PC-9 (cell line): ENCODE data around the gene TEDC2. TPM values are rescaled to one million over a fixed set of nuclear protein-coding genes. Genes with fewer than 3 reads are reported as not detected.
"Not testable (repeated sequence)": the region's sequence is repeated elsewhere in the genome, so short reads cannot be mapped to it uniquely, and the experiment has no call there.

Experiments
- BruUV-seq: library from RNA; stranded (reverse); fragments of 400-500 nt; replicated peaks from 2 replicates; lab custom pipeline; 2021; lab: Mats Ljungman, UMichigan
- CTCF ChIA-PET: fragments of 300-600 bp; sonication (Branson Sonifier 250); formaldehyde crosslinking; loops from one replicate; lab custom pipeline; 2022; ENCODE audit warnings: antibody characterized with exemption; lab: Charles Lee
- POLR2A ChIA-PET: fragments of 300-600 bp; sonication (Branson Sonifier 250); formaldehyde crosslinking; loops from one replicate; lab custom pipeline; 2022; ENCODE audit warnings: antibody characterized with exemption; ENCODE audit not compliant: unreplicated experiment; lab: Charles Lee
- DNase-seq, 2 experiments: peaks; one replicate each; pipeline versions ENCODE4 v3.0.0 to v3.0.0-alpha.2; 2015 to 2022; ENCODE audit warnings: mixed read lengths in 1 of 2
- H2AFZ ChIP-seq: fragments of 200-600 bp; sonication (generic); 2 replicates; pipeline ENCODE4 v1.8.1; 2017; ENCODE audit warnings: antibody characterized with exemption
- H3F3A ChIP-seq: fragments of 200-600 bp; sonication (generic); 2 replicates; pipeline ENCODE4 v1.8.1; 2017; ENCODE audit warnings: antibody characterized with exemption, mild to moderate bottlenecking, low read depth; ENCODE audit not compliant: insufficient read depth
- H3K27ac ChIP-seq: fragments of 200-600 bp; sonication (generic); 2 replicates; pipeline ENCODE4 v1.6.1; 2016; ENCODE audit warnings: mixed run types
- H3K27me3 ChIP-seq: fragments of 200-600 bp; sonication (generic); 2 replicates; pipeline ENCODE4 v1.6.1; 2016; ENCODE audit warnings: low read depth, mixed run types; ENCODE audit not compliant: insufficient read depth
- H3K36me3 ChIP-seq: fragments of 200-600 bp; sonication (generic); 2 replicates; pipeline ENCODE4 v1.6.1; 2016; ENCODE audit warnings: low read depth, mixed run types
- H3K4me1 ChIP-seq: fragments of 200-600 bp; sonication (generic); replicated peaks from 2 replicates; pipeline ENCODE4 v1.6.1; 2016; ENCODE audit warnings: mixed run types; ENCODE audit not compliant: insufficient read depth
- H3K4me2 ChIP-seq: fragments of 200-600 bp; sonication (generic); 2 replicates; pipeline ENCODE4 v1.6.1; 2017; ENCODE audit warnings: mixed run types
- H3K4me3 ChIP-seq: fragments of 200-600 bp; sonication (generic); 2 replicates; pipeline ENCODE4 v1.6.1; 2016; ENCODE audit warnings: mixed run types
- H3K79me2 ChIP-seq: fragments of 200-600 bp; sonication (generic); 2 replicates; pipeline ENCODE4 v1.6.1; 2017; ENCODE audit warnings: low read depth, mixed run types
- H3K9me2 ChIP-seq: fragments of 200-600 bp; sonication (generic); 2 replicates; pipeline ENCODE4 v1.8.1; 2017; ENCODE audit warnings: mild to moderate bottlenecking; ENCODE audit not compliant: insufficient read depth
- H3K9me3 ChIP-seq: fragments of 200-600 bp; sonication (generic); 2 replicates; pipeline ENCODE4 v1.8.1; 2016; ENCODE audit warnings: low read depth; ENCODE audit not compliant: insufficient read depth
- H4K20me1 ChIP-seq: fragments of 200-600 bp; sonication (generic); 2 replicates; pipeline ENCODE4 v1.8.1; 2017; ENCODE audit not compliant: insufficient read depth
- CTCF ChIP-seq: fragments of 200-600 bp; sonication (generic); conservative IDR thresholded peaks from 2 replicates; pipeline ENCODE4 v1.6.1; 2017; ENCODE audit warnings: mixed run types, antibody characterized with exemption, mild to moderate bottlenecking, moderate library complexity
- EZH2 ChIP-seq: fragments of 200-600 bp; sonication (generic); IDR thresholded peaks from 2 replicates; pipeline ENCODE4 v1.8.0; 2017; ENCODE audit warnings: antibody characterized with exemption, low read depth
- intact Hi-C: fragments of 100-400 bp; cut with micrococcal nuclease; formaldehyde crosslinking; loops from one replicate; pipeline ENCODE4 v1.10.0; 2022; ENCODE audit not compliant: unreplicated experiment
- total RNA-seq: library from RNA; stranded (reverse); gene quantifications from 2 replicates; pipeline ENCODE4 v1.2.3, GENCODE V29; 2021

Gene TEDC2
- total RNA-seq, 1 experiment from 2014 or later: 26.3 TPM

GRCh38 chr16:2439598-2439997 lies 20.3 kb upstream of the TEDC2 start:
- peaks cover 23% of the 10 kb centered on the region for H3K36me3 ChIP-seq

GRCh38 chr16:2441143-2441804 lies 18.6 kb upstream of the TEDC2 start:
- H3K9me2 ChIP-seq, H3K27me3 ChIP-seq, H3K9me3 ChIP-seq, H3K27ac ChIP-seq, CTCF ChIA-PET, H3K4me1 ChIP-seq, DNase-seq, intact Hi-C loops, POLR2A ChIA-PET, H3K4me3 ChIP-seq, H2AFZ ChIP-seq, H3K79me2 ChIP-seq, H3K4me2 ChIP-seq, H4K20me1 ChIP-seq: not testable (repeated sequence)
- Histone ChIP-seq H3F3A (peaks cover 13% of the 10 kb centered on the region), H3K36me3 (peaks cover 21% of the 10 kb centered on the region)
- BruUV-seq: TSS peak; percentile 7

More at GRCh38 chr16:2439598-2439997, 20.3 kb upstream of the TEDC2 start:
- TF ChIP-seq EZH2 (no peak), CTCF (no peak)
- H3K4me3 ChIP-seq: no peak overlapping the region
- BruUV-seq: no TSS peak
- no peaks in the 10 kb centered on the region for H3K4me1 ChIP-seq
- no peak overlapping the region for H3K4me2 ChIP-seq
- H3F3A ChIP-seq: peaks cover 2% of the 10 kb centered on the region; the same call in 1 of the 2 replicates
- no peaks in the 10 kb centered on the region for H3K9me3 ChIP-seq
- intact Hi-C loops: no loop called here
- CTCF ChIA-PET: no interaction called here
- no peak overlapping the region for H3K27ac ChIP-seq
- H3K9me2 ChIP-seq: no peaks in the 10 kb centered on the region
- POLR2A ChIA-PET: no interaction called here
- no peak overlapping the region for H2AFZ ChIP-seq
- no peak for DNase-seq
- H3K79me2 ChIP-seq: no peaks in the 10 kb centered on the region
- H4K20me1 ChIP-seq: no peaks in the 10 kb centered on the region
- H3K27me3 ChIP-seq: no peaks in the 10 kb centered on the region

GRCh38 chr16:2443555-2443954 lies 16.4 kb upstream of the TEDC2 start:
- Histone ChIP-seq H3K79me2 (peaks cover 1% of the 10 kb centered on the region; the same call in 1 of the 2 replicates), H3K9me2 (no peaks in the 10 kb centered on the region), H4K20me1 (peaks cover 5% of the 10 kb centered on the region; the same call in 1 of the 2 replicates), H3K36me3 (peaks cover 23% of the 10 kb centered on the region), H3K4me2 (no peak overlapping the region), H3F3A (peaks cover 36% of the 10 kb centered on the region), H3K9me3 (no peaks in the 10 kb centered on the region), H3K4me3 (no peak overlapping the region), H3K27ac (no peak overlapping the region), H3K4me1 (peaks cover 29% of the 10 kb centered on the region), H2AFZ (no peak overlapping the region), H3K27me3 (no peaks in the 10 kb centered on the region)
- no TSS peak for BruUV-seq
- TF ChIP-seq CTCF (no peak), EZH2 (no peak)
- ChIA-PET CTCF (interaction anchor here (0.6 kb wide), 1 partner anchor 140 kb away, joined by 3 read pairs; no protein-coding TSS in a partner anchor), POLR2A (no interaction called here)
- intact Hi-C loops: no loop called here
- no peak for DNase-seq
